NCI-H187 (cell line): ENCODE data around the gene CTSE.
"Not testable (repeated sequence)": the region's sequence is repeated elsewhere in the genome, so short reads cannot be mapped to it uniquely, and the experiment has no call there.

Source experiments
- DNase-seq, 2 experiments: peaks; one replicate each; lab custom pipeline; 2025; lab: John Stamatoyannopoulos, UW

CTSE gene

GRCh38 chr1:206014601-206015000 lies 9.1 kb downstream of the CTSE start:
- no peak for DNase-seq

- no peak for DNase-seq
Observed at GRCh38 chr1:206013026-206013795, 10.5 kb downstream of the CTSE start.

GRCh38 chr1:206012086-206012859 lies 11.4 kb downstream of the CTSE start:
- peak in 1 of 2 experiments; percentile 17 for DNase-seq

- no peak for DNase-seq
Observed at GRCh38 chr1:206011057-206011456, 12.6 kb downstream of the CTSE start.

GRCh38 chr1:206010060-206010459 lies 13.6 kb downstream of the CTSE start:
- DNase-seq, result no peak

- no peak for DNase-seq
Observed at GRCh38 chr1:206006946-206007345, 16.7 kb downstream of the CTSE start.

- DNase-seq, result no peak
Observed at GRCh38 chr1:206005778-206006180, 17.9 kb downstream of the CTSE start.

- no peak for DNase-seq
Observed at GRCh38 chr1:206005234-206005633, 18.5 kb downstream of the CTSE start.

GRCh38 chr1:206004826-206005225 lies 18.9 kb downstream of the CTSE start:
- DNase-seq, result no peak

GRCh38 chr1:206003854-206004800 lies 19.6 kb downstream of the CTSE start:
- no peak for DNase-seq

GRCh38 chr1:206002871-206003801 lies 20.6 kb downstream of the CTSE start, which contains the start of gene RAB7B:
Gene RAB7B (minus strand): TSS chr1:206003395. CDS start chr1:205994135, 9,260 bp downstream.
- DNase-seq, result no peak

GRCh38 chr1:206002160-206002559 lies 21.5 kb downstream of the CTSE start:
- DNase-seq, result no peak

GRCh38 chr1:206001476-206001888 lies 22.2 kb downstream of the CTSE start:
- no peak for DNase-seq

- no peak for DNase-seq
Observed at GRCh38 chr1:206000641-206001339, 22.9 kb downstream of the CTSE start.

GRCh38 chr1:205998457-205999241 lies 25.0 kb downstream of the CTSE start:
- DNase-seq, result no peak

GRCh38 chr1:205996641-205997040 lies 27.1 kb downstream of the CTSE start:
- not testable (repeated sequence) for DNase-seq

- no peak for DNase-seq
Observed at GRCh38 chr1:205994346-205994745, 29.3 kb downstream of the CTSE start.

GRCh38 chr1:205993068-205993467 lies 30.6 kb downstream of the CTSE start:
- DNase-seq, result no peak

- DNase-seq, result no peak
Observed at GRCh38 chr1:205992218-205992882, 31.3 kb downstream of the CTSE start.
